Lung (tissue), 12 donors: ENCODE data around the gene SPATA31E1. TPM values are rescaled to one million over a fixed set of nuclear protein-coding genes. Genes with fewer than 3 reads are reported as not detected.

Experiments used
- ATAC-seq: fragments of 200-7000 bp; cut with Tn5 transposase; one replicate; pipeline ENCODE4 v1.9.1; 2020; ENCODE audit warnings: moderate number of reproducible peaks; ENCODE audit not compliant: insufficient read depth, low FRiP score
- DNase-seq, 3 donors: peaks; one replicate each; pipeline ENCODE4 v3.0.0-alpha.2; 2013 to 2017
- H3K27ac ChIP-seq, 2 donors: one replicate each; pipeline ENCODE4 v1.5.1; 2013; ENCODE audit warnings: mild to moderate bottlenecking in 2 of 2, moderate library complexity in 2 of 2, control low read depth in 1 of 2, inconsistent platforms in 1 of 2, low read depth in 1 of 2, low read length in 1 of 2
- H3K27me3 ChIP-seq, 3 donors: one replicate each; pipeline ENCODE4 v1.5.1; 2013; ENCODE audit warnings: low read length in 2 of 3; ENCODE audit not compliant: control insufficient read depth in 3 of 3, insufficient read depth in 3 of 3
- H3K36me3 ChIP-seq, 4 donors: one replicate each; pipeline ENCODE4 v1.5.1; 2013; ENCODE audit warnings: low read length in 4 of 4, mild to moderate bottlenecking in 1 of 4, moderate library complexity in 1 of 4; ENCODE audit not compliant: control insufficient read depth in 4 of 4, insufficient read depth in 4 of 4
- H3K4me1 ChIP-seq, 5 donors: one replicate each; pipeline ENCODE4 v1.5.1; 2013; ENCODE audit warnings: low read length in 5 of 5, mild to moderate bottlenecking in 2 of 5, moderate library complexity in 1 of 5; ENCODE audit not compliant: control insufficient read depth in 5 of 5, insufficient read depth in 5 of 5
- H3K4me3 ChIP-seq: one replicate; pipeline ENCODE4 v1.5.1; 2013; ENCODE audit warnings: mild to moderate bottlenecking, control low read depth, moderate library complexity
- H3K9ac ChIP-seq, 2 donors: one replicate each; pipeline ENCODE4 v1.5.1; 2013; ENCODE audit warnings: low read length in 2 of 2, control low read depth in 1 of 2; ENCODE audit not compliant: insufficient read depth in 1 of 2
- H3K9me3 ChIP-seq, 4 donors: one replicate each; pipeline ENCODE4 v1.5.1; 2013; ENCODE audit warnings: low read length in 3 of 4, mild to moderate bottlenecking in 1 of 4, moderate library complexity in 1 of 4; ENCODE audit not compliant: control insufficient read depth in 4 of 4, insufficient read depth in 3 of 4
- WGBS, 2 donors: extraction: QIAGEN DNeasy Blood & Tissue Kit; methylation state at CpG; one replicate each; pipeline ENCODE4 v1.1.7; 2013; 5-methylcytosine and 5-hydroxymethylcytosine counted together
- polyA plus RNA-seq, 2 donors: library from polyadenylated mRNA; stranded (reverse); fragments of 200-250 nt; gene quantifications; one replicate each; pipeline ENCODE4 v1.2.1, GENCODE V29; 2013
- total RNA-seq, 2 donors: library from RNA; depleted of rRNA in 1 of 2; stranded (reverse); fragments of >200 nt in 1 of 2; gene quantifications; one replicate each; pipeline ENCODE4 v1.2.1, GENCODE V29; 2014 to 2021
- TF ChIP-seq, protein P1 (sequence below): IDR thresholded peaks from 2 replicates; pipeline ENCODE4 v1.5.1; 2012; ENCODE audit warnings: mild to moderate bottlenecking; ENCODE audit errors: control extremely low read depth, extremely low read depth
- donor health status: control.
- donor health status: control.
- donor health status: Bipolar disorder and iron deficiency.
- donor health status: healthy.
- donor health status: DM: yes; HTN: yes; CAD: no.

Gene SPATA31E1
- total and polyA plus RNA-seq, 4 donors = not detected

DNA sequence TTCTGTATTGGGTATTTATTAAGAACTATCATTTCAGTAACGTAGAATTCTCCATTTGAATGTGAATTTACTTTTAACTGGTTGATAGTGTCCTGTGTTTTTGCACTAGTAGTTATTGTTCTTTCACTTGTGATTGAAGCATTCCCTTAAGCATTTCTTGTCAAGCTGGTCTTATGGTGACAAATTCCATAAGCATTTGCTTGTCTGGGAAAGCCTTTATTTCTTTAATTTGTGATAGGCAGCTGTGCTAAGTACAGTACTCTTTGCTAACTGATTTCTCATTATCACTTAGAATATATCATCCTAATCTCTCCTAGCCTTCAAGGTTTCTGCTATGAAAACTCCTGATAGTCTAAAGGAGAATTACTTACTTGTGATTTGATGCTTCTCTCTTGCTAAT is 21.3 kb upstream of the SPATA31E1 start:
- Histone ChIP-seq H3K9ac (no peak overlapping the region), H3K4me1 (no peaks in the 10 kb centered on the region), H3K4me3 (no peak overlapping the region), H3K27me3 (no peaks in the 10 kb centered on the region), H3K36me3 (no peaks in the 10 kb centered on the region), H3K27ac (no peak overlapping the region), H3K9me3 (peaks cover 0 to 29% (median 3%) of the 10 kb centered on the region in 4 donors)
- ATAC-seq = no peak
- WGBS, 2 donors = 96% methylated on average over 1 of the region's 1 CpG
- TF ChIP-seq, protein P1, sequence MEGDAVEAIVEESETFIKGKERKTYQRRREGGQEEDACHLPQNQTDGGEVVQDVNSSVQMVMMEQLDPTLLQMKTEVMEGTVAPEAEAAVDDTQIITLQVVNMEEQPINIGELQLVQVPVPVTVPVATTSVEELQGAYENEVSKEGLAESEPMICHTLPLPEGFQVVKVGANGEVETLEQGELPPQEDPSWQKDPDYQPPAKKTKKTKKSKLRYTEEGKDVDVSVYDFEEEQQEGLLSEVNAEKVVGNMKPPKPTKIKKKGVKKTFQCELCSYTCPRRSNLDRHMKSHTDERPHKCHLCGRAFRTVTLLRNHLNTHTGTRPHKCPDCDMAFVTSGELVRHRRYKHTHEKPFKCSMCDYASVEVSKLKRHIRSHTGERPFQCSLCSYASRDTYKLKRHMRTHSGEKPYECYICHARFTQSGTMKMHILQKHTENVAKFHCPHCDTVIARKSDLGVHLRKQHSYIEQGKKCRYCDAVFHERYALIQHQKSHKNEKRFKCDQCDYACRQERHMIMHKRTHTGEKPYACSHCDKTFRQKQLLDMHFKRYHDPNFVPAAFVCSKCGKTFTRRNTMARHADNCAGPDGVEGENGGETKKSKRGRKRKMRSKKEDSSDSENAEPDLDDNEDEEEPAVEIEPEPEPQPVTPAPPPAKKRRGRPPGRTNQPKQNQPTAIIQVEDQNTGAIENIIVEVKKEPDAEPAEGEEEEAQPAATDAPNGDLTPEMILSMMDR = no peak
- DNase-seq = no peak

DNA sequence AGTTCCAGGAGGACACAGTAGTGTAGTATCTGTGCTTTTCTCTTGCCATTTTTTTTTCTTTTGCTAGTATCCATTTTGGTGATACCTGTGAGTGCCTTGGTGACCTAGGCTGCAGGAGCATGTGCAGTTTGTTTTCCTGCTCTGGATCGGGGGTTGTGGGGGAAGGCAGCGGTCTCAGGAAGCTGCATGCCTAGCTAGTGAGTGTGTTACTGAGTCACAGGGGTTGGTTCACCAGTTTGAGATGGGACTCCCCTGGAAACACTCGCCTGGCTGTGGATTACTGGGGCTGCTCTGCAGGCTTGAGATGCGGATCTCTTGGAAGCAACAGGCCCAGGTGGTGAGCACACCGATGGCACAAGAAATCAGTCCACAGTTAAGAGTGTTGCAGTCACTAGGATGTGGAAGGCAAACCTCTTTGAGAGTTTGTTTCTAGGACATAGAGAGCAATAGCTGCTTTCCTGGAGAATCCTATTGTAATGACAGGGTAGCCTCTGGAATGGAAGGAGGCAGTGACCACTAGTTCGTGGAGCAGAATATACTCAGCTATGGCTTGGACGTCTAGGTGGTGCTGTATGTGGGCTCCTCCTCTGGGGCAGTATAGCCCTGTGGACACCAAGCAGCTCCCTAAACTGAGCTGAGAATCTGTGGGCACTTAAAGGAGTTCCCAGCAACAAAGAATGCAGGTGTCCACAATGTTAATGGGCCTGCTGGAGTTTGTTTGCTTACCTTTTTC is 20.0 kb upstream of the SPATA31E1 start:
- no peaks in the 10 kb centered on the region for H3K27me3 ChIP-seq
- TF ChIP-seq, protein P1 = no peak
- DNase-seq = no peak
- H3K9me3 ChIP-seq = peaks cover 0 to 21% (median 3%) of the 10 kb centered on the region in 4 donors
- H3K4me1 ChIP-seq = no peaks in the 10 kb centered on the region
- no peak overlapping the region for H3K27ac ChIP-seq
- 70 to 77% methylated on average over 7 of the region's 7 CpGs for WGBS, 2 donors
- no peak for ATAC-seq
- no peaks in the 10 kb centered on the region for H3K36me3 ChIP-seq
- no peak overlapping the region for H3K4me3 ChIP-seq
- H3K9ac ChIP-seq = no peak overlapping the region

DNA sequence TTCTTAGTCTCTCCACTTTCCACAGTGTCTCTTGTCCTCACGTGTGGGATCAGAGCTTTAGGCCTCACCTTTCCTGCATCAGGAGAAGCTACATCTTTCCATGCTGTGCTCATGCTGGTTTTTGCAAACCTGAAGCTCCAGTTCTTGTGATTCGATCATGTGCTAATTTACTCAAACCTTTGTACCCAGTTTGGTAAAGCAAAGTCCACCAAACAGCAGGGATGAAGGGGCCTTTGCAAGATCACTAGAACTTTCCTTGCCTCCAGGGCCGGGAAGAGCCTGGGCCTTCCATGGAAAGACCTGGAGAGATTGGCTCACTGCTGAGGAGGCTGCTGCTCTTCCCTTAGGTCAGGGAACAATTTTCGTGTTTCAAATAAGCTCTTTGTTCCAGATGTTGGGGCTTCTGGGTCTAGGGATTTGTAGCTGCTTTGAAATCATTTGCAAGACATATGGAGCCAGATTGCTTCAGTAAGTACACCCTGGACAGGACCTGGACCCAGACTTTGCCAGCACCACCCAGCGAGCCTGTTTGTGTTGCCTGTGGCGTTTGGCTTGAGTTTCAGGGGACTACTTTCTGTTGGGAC is 18.7 kb upstream of the SPATA31E1 start:
- H3K9me3 ChIP-seq = peaks cover 0 to 16% (median 3%) of the 10 kb centered on the region in 4 donors
- WGBS, 2 donors = 89 to 92% methylated on average over 6 of the region's 6 CpGs
- H3K27ac ChIP-seq = no peak overlapping the region
- TF ChIP-seq, protein P1 = no peak
- no peak overlapping the region for H3K4me3 ChIP-seq
- H3K4me1 ChIP-seq = no peaks in the 10 kb centered on the region
- H3K27me3 ChIP-seq = no peaks in the 10 kb centered on the region
- ATAC-seq (no peak), DNase-seq (no peak)
- no peaks in the 10 kb centered on the region for H3K36me3 ChIP-seq
- no peak overlapping the region for H3K9ac ChIP-seq
